Loucy (cell line): ENCODE results near the gene SCNN1B.

Experiments used
- H2AFZ ChIP-seq: fragments of 200-600 bp; sonication (generic); 2 replicates; pipeline ENCODE4 v1.6.0; 2016; ENCODE audit warnings: antibody characterized with exemption, mild to moderate bottlenecking, low read length, moderate library complexity
- H3F3A ChIP-seq: fragments of 200-600 bp; 2 replicates; pipeline ENCODE4 v1.6.0; 2016; ENCODE audit warnings: antibody characterized with exemption, low read depth, mild to moderate bottlenecking
- H3K27me3 ChIP-seq: fragments of 200-600 bp; sonication (generic); 2 replicates; pipeline ENCODE4 v1.6.1; 2014; ENCODE audit warnings: low read length, mild to moderate bottlenecking; ENCODE audit not compliant: insufficient read depth, poor library complexity, severe bottlenecking
- H3K36me3 ChIP-seq: fragments of 200-600 bp; sonication (generic); 2 replicates; pipeline ENCODE4 v1.6.1; 2016; ENCODE audit warnings: low read length; ENCODE audit not compliant: insufficient read depth
- H3K4me1 ChIP-seq: fragments of 200-600 bp; sonication (generic); 2 replicates; pipeline ENCODE4 v1.5.1; 2014; ENCODE audit warnings: low read length, mild to moderate bottlenecking; ENCODE audit not compliant: insufficient read depth, poor library complexity, severe bottlenecking
- H3K4me2 ChIP-seq: fragments of 200-600 bp; sonication (generic); 2 replicates; pipeline ENCODE4 v1.6.0; 2014; ENCODE audit warnings: antibody characterized with exemption, low read length, low read depth, mild to moderate bottlenecking; ENCODE audit not compliant: poor library complexity, severe bottlenecking
- H3K4me3 ChIP-seq: fragments of 200-600 bp; sonication (generic); 2 replicates; pipeline ENCODE4 v1.5.1; 2014; ENCODE audit warnings: low read length, mild to moderate bottlenecking, mixed read lengths; ENCODE audit not compliant: poor library complexity, severe bottlenecking
- H3K79me2 ChIP-seq: fragments of 200-600 bp; sonication (generic); 2 replicates; pipeline ENCODE4 v1.6.1; 2014; ENCODE audit warnings: low read length; ENCODE audit not compliant: insufficient read depth
- H3K9ac ChIP-seq: fragments of 200-600 bp; sonication (generic); 2 replicates; pipeline ENCODE4 v1.6.0; 2014; ENCODE audit warnings: mild to moderate bottlenecking, low read depth, low read length, moderate library complexity; ENCODE audit not compliant: poor library complexity, severe bottlenecking
- H3K9me2 ChIP-seq: fragments of 200-600 bp; sonication (generic); replicated peaks from 2 replicates; pipeline ENCODE4 v1.6.1; 2016; ENCODE audit warnings: low read depth, low read length, mixed read lengths
- H3K9me3 ChIP-seq: fragments of 200-600 bp; sonication (generic); 2 replicates; pipeline ENCODE4 v1.6.1; 2014; ENCODE audit warnings: mild to moderate bottlenecking, antibody characterized with exemption, low read length, low read depth; ENCODE audit not compliant: insufficient read depth
- H4K20me1 ChIP-seq: fragments of 200-600 bp; sonication (generic); 2 replicates; pipeline ENCODE4 v1.6.0; 2014; ENCODE audit warnings: antibody characterized with exemption, low read length, mild to moderate bottlenecking; ENCODE audit not compliant: insufficient read depth, poor library complexity, severe bottlenecking
- CTCF ChIP-seq: fragments of 200-600 bp; sonication (generic); conservative IDR thresholded peaks from 2 replicates; pipeline ENCODE4 v1.5.1; 2014; ENCODE audit warnings: mild to moderate bottlenecking, antibody characterized with exemption, low read length
- EZH2phosphoT487 ChIP-seq: fragments of 200-600 bp; IDR thresholded peaks from 2 replicates; pipeline ENCODE4 v1.6.1; 2018; ENCODE audit warnings: antibody characterized with exemption, mild to moderate bottlenecking, moderate library complexity, borderline replicate concordance

SCNN1B gene

GRCh38 chr16:23374721-23375510, 72.8 kb downstream of the SCNN1B start:
- TF ChIP-seq CTCF (no peak), EZH2phosphoT487 (no peak)
- Histone ChIP-seq H3K79me2 (no peaks in the 10 kb centered on the region), H3K27me3 (no peaks in the 10 kb centered on the region), H2AFZ (no peak overlapping the region), H3K9me3 (no peaks in the 10 kb centered on the region), H3K4me2 (no peak overlapping the region), H3K36me3 (no peaks in the 10 kb centered on the region), H3K4me3 (no peak overlapping the region), H3F3A (no peaks in the 10 kb centered on the region), H3K9ac (no peak overlapping the region), H4K20me1 (no peaks in the 10 kb centered on the region), H3K9me2 (no peaks in the 10 kb centered on the region), H3K4me1 (no peaks in the 10 kb centered on the region)

- H4K20me1 ChIP-seq, result no peaks in the 10 kb centered on the region
- no peaks in the 10 kb centered on the region for H3K9me2 ChIP-seq
- H3K79me2 ChIP-seq, result no peaks in the 10 kb centered on the region
- no peak overlapping the region for H3K4me2 ChIP-seq
- H3K36me3 ChIP-seq, result no peaks in the 10 kb centered on the region
- H3K4me1 ChIP-seq, result no peaks in the 10 kb centered on the region
- no peaks in the 10 kb centered on the region for H3F3A ChIP-seq
- H2AFZ ChIP-seq, result no peak overlapping the region
- H3K9ac ChIP-seq, result no peak overlapping the region
- no peak for TF ChIP-seq CTCF
- TF ChIP-seq EZH2phosphoT487, result no peak
- no peak overlapping the region for H3K4me3 ChIP-seq
- H3K9me3 ChIP-seq, result no peaks in the 10 kb centered on the region
- H3K27me3 ChIP-seq, result no peaks in the 10 kb centered on the region
These were observed 73.5 kb downstream of the SCNN1B start for GRCh38 chr16:23375643-23376042.

GRCh38 chr16:23377071-23377931, 75.2 kb downstream of the SCNN1B start:
- Histone ChIP-seq H3K4me3 (no peak overlapping the region), H3K36me3 (no peaks in the 10 kb centered on the region), H2AFZ (no peak overlapping the region), H3K4me1 (no peaks in the 10 kb centered on the region), H3F3A (no peaks in the 10 kb centered on the region), H3K27me3 (no peaks in the 10 kb centered on the region), H3K9me3 (no peaks in the 10 kb centered on the region), H4K20me1 (no peaks in the 10 kb centered on the region), H3K9me2 (no peaks in the 10 kb centered on the region), H3K79me2 (no peaks in the 10 kb centered on the region), H3K4me2 (no peak overlapping the region), H3K9ac (no peak overlapping the region)
- no peak for TF ChIP-seq CTCF
- TF ChIP-seq EZH2phosphoT487, result no peak
